GM18858 (cell line): Measurements from ENCODE around the gene STC2.

Source experiments
- ATAC-seq: cut with Tn5 transposase; IDR thresholded peaks from one replicate; pipeline ENCODE4 v1.9.1; 2021; ENCODE audit not compliant: unreplicated experiment

Gene STC2

DNA sequence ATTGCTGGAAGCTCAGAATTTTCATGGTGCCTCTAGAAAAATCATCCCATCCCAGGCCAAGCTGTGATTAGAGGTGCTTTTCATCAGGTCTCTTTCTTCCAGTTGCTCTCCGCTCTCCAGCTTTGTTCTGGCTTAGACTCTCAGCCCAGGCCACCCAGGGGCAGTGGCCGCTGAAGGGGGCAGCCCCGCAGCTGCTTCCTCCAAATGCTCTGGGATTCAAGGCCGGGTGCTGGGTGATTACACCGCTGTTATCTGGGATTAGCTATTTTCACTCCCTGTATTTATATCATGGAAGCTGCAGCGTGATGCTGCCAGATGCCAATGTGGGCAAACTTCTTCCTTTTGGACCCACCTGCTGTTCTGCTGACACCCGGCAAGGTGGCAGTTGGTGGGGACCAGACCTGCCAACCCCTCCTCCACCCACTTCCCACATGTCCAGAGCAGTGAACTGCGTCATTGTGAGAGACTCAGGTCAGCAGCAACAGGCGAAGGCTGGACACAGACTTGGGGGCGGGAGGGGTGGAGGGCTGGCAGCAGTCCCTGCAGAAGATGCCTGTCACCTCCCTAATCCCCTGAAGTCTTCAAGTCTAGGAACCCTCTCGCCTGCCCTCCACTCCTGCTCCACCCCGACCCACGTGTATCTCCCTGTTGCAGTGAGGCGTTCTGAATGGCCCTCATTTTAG is 59.3 kb downstream of the STC2 start:
- ATAC-seq, result no peak

DNA sequence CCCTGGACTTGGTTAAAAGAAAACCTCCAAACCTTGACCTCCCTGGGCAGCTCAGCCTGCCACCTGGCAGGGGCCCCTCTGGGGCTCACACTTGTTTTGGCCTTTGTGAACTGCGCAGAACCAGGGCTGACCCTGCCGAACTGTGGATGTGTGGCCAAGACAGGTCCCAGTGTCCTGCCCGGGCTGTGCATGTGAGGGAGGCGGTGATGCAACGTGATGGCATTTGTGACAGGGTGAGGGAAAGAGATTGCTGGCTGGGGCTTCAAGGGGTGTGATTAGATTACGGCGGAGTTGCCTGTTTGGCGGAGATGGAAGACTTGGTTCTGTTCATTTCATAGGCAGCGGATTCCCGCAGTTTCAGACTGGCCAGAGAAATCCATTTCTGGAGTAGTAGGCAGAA is 62.8 kb downstream of the STC2 start:
- ATAC-seq, result no peak
